Mesenteric fat pad (tissue), 1 donor: Measurements from ENCODE around the gene SARS2. TPM values are rescaled to one million over a fixed set of nuclear protein-coding genes. Genes with fewer than 3 reads are reported as not detected.
"Not testable (repeated sequence)": the region's sequence is repeated elsewhere in the genome, so short reads cannot be mapped to it uniquely, and the experiment has no call there.

Experiments
- DNase-seq: peaks from one replicate; pipeline ENCODE4 v3.0.0-alpha.2; 2020; ENCODE audit warnings: low spot score
- long read RNA-seq: library from polyadenylated mRNA; unstranded; transcript quantifications from one replicate; pipeline ENCODE4 v2.0.0, GENCODE V29; 2020
- total RNA-seq: library from RNA; stranded (reverse); fragmentation: NEBNext Ultra II Directional; extraction: Animal tissue kit (Norgen Biotek cat#: 25700); gene quantifications from one replicate; pipeline ENCODE4 v1.2.1, GENCODE V29; 2021
- donor health status: DM: yes; HTN: yes; CAD: no.

The SARS2 gene, protein sequence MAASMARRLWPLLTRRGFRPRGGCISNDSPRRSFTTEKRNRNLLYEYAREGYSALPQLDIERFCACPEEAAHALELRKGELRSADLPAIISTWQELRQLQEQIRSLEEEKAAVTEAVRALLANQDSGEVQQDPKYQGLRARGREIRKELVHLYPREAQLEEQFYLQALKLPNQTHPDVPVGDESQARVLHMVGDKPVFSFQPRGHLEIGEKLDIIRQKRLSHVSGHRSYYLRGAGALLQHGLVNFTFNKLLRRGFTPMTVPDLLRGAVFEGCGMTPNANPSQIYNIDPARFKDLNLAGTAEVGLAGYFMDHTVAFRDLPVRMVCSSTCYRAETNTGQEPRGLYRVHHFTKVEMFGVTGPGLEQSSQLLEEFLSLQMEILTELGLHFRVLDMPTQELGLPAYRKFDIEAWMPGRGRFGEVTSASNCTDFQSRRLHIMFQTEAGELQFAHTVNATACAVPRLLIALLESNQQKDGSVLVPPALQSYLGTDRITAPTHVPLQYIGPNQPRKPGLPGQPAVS
- 14.0 TPM for total RNA-seq
- long read RNA-seq, transcript SARS2-201 (16 exons, 2,057 nt) = major isoform, 27 of 45 reads
- long read RNA-seq, partial matches to known transcripts = 2 of 45 reads
- long read RNA-seq, other reads (novel, unspliced or antisense) = 14 of 45 reads

DNA sequence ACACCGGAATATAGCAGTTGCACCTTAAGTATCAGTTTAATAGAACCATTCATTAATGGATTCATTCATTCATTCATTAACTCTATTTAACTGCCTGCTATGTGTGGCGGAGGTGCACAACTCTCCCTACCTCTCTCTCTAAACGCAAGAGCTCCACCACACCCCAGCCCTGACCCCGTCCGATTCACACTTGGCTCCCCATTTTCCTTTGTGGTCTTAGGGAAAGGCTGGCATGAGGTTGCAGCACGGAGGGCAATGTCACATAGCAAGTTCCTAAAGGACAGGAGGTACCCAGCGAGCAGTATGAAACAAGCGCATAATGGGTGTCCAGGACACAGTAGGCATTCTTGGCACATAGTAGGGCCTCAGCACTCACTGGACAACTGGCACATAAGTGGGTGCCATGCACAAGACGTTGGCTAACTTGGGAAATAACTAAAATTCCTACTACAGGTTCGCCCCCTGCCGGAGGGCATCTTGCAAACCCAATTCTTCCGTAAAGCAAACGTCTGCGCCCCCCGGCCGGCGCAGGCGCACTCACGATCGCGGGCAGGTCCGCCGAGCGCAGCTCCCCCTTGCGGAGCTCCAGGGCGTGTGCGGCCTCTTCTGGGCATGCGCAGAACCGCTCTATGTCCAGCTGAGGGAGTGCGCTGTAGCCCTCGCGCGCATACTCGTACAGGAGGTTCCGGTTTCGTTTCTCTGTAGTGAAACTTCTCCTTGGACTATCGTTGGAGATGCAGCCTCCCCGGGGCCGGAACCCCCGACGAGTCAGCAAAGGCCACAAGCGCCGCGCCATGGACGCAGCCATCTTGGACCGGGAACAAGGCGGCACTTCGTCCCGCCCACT lies at the start of gene SARS2:
TSS of gene SARS2 (minus strand) at position 835 of the 847 bp plus-strand sequence. CDS start at position 808, 27 bp downstream.
- DNase-seq = peak; percentile 97

DNA sequence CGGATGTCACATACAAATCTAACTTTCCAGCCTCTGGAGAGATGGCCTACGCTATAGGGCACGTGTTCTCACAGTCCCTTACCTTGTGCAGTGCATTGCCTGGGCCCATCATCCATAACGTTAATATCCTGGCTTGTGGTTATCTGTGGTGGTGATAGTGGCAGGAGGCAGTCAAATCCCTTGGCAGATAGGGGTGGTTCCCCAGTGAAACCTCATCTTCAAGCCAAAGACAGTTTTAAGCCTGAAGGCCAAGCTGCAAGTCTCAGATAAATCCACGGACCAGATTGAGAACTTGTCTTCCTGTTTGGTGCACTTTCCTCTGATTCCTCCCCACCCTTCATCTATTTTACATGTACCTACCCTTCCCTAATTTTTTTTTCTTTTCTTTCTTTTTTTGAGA lies 49.2 kb upstream of the SARS2 start:
- no peak for DNase-seq

DNA sequence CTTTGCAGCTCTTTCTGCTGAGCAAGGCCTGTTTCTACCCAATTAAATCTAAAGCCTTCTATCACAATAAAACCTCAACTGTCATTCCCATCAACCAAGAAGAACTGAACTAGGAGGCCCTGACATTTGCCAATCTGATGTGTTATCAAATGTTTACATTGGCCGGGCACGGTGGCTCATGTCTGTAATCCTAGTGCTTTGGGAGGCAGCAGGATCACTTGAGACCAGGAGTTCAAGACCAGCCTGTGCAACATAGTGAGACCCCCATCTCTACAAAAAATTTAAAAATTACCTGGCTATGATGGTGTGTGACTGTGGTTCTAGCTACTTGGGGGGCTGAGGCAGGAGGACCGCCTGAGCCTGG lies 47.7 kb upstream of the SARS2 start:
- DNase-seq = no peak

DNA sequence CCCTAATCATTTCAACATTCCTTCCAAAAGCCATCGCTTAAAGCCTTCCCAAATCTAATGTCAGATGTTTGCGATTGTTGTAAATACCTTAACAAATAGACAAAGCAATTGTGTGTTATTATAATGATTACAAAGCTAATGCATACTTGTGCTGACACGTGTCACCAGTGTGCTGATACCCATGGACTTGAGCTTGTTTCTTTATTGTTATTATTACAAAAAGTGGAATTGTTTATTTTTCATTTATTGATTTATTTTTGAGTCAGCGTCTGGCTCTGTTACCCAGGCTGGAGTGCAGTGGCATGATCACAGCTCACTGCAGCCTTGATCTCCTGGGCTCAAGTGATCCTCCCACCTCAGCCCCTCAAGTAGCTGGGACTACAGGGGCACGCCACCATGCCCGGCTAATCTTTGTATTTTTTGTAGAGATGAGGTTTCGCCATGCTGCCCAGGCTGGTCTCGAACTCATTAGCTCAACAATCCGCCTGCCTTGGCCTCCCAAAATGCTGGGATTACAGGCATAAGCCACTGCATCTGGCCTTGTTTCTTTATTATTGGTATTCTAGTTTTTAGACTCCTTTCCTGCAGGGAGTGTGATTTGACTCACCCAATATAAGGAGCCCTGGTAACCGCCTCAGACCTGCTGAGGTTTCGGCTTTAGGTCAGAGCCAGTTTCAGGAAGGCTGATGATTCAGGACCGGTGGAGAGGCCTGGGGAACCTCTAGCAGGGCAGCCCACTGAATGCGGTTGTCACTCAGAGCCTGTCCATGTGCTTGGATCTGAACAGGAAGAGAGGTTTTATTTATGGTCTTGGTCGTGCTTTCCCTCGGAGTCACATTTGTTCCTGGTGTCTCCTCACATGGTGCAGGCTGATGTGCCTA lies 47.1 kb upstream of the SARS2 start:
- no peak for DNase-seq

DNA sequence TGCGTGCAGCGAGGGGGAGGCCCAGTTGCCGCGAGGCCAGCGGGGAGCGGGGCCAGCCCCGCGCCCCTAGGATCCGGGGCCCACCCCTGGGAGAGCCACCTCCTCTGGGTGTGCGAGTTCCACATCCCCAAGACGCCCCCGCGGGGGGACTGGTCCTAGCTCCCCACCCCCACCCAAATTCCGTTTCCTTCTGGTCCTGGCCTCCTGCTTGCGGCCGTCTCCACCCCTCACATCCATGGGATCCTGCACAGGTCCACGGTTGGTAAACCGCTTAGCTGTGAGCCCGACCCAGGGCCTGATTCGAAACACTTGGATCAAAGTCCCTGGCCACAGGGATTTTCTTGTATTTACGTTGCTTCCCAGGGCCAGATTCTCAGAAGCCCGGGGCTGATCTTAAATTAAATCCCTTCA lies 45.3 kb upstream of the SARS2 start:
- DNase-seq = no peak

DNA sequence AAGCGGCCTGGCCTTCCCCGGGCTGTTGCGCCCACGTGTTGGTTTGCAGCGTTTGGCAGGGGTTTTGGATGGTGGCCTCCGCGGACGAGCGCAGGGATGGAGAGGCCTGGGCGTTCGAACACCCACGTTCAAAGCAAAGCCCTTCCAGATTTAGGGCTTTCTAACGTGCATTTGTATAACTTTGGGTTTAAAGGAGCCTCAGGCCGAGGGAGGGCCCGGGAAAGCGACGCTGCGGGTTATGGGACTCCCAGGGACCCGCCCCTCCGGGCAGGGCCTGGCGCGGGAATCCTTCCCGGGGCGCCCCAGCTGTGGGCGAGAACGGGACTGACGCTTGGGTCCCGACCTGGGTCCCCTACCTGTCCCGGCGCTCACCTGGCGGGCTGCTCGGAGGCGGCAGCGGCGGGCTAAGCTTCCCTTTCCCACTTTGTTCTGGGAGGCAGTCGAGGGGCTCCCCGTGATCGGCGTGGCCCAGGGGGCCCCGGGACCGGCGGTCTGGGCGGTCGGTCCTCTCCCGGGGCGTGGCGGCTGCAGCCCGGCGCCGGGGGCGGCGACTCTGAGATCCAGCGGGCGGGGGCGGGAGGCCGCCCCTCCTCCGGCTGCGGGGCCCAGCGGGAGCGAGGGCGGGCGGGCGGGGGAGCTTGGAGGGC lies 44.8 kb upstream of the SARS2 start, which contains the start of gene FBXO17:
TSS of gene FBXO17 (minus strand) at position 529 of the 647 bp plus-strand sequence. CDS start 25,423 bp downstream, outside the sequence.
- peak; percentile 89 for DNase-seq

DNA sequence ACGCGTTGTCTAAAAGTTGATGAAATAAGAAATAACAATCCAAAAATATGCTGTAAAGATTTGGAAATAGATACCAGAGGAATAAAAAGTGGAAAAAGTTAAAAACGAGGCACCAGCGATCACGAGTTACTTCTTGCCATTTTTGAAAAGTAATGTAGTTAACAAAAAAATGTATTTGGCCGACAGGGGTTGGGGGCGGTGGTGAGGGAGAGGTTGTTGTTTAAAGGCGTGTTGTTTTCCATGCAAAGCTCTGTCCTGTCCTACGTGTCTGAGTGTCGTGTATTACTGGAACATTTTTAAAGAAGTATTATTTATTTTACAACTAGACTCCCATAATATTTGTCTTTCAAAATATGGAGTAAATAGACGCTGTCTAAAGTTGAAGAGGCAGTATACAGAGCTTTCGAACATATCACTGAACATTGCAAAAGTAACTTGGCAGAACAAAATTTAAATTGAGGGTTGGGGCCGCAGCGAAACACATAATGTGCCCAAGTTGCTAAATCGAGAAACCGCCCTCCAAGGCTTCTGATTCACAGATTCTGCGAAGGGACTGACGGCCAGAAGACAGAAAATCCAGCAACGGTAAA lies 44.2 kb upstream of the SARS2 start:
- no peak for DNase-seq

DNA sequence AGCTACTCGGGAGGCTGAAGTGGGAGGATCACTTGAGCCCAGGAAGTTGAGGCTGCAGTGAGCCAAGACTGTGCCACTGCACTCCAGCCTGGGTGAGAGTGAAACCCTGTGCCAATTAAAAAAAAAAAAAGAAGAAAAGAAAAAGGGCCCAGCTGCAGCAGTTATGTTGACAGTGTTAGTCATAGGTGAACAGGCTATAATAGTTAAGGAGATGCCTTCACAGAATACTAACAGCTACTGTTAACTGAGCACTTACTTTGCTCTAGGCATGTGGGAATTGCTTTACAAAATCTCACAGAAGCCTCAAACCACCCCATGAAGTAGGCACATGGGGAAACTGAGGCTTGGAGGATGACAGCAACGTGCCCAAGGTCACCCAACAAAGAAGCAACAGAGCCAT lies 41.1 kb upstream of the SARS2 start:
- no peak for DNase-seq

DNA sequence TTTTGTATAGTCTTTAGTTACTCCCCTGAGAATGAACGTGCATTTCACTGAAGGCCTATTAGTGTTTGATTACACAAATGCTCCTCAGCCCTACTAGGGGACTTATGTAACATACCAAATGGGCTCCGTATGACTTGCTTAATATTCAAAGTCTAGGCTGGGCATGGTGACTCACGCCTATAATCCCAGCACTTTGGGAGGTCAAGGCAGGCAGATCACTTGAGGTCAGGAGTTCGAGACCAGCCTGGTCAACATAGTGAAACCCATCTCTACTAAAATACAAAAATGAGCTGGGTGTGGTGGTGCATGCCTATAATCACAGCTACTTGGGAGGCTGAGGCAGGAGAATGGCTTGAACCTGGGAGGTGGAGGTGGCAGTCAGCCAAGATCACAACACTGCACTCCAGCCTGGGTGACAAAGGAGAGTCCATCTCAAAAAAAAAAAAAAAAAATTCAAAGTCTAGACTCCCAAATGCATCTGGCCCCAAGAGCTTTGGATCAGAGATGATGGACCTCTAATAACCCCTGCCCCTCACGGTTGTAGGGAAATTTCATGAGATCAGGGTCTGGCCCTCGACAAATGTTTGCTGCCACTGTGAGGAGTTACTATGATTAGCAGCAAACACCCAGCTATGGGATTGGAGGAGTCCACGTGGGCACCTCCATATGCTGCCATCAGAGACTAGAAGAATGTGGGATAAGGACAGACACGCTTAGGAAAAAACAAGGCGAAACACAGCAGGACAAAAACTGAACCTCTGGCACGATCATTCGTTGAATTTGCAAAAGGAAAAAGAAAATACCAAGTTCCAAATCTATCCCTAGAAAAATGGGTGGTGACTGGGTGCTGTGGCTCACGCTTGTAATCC lies 40.3 kb upstream of the SARS2 start:
- DNase-seq = no peak

DNA sequence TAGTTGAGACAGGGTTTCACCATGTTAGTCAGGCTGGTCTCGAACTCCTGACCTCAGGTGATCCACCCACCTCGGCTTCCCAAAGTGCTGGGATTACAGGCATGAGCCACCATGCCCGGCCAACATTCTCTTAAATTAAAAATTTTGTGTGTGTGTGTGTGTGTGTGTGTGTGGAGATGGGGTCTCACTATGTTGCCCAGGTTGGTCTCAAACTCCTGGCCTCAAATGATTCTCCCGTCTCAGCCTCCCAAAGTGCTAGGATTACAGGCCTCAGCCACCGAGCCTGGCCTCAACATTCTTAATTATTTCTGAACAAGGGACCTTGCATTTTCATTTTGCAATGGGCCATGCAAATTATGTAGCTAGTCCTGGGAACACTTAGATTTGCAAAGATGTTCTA lies 35.6 kb upstream of the SARS2 start:
- not testable (repeated sequence) for DNase-seq

DNA sequence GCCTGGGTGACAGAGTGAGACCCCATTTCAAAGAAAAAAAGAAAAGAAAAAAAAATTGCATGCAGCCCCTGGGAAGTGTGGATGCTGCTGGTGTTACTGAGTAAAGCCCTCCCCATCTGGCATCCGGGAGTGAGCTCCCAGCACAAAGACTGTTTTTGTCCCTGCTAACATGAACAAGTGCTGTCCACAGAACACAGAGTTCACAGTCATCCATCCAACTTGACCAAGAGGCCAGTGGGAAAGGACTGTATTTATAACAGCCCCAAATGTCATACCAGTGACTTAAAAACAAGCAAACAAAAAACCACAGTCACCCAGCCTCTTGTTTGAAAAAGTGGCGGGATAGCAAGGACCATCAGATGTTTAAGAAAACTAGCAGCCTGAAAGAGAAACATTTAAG lies 34.2 kb upstream of the SARS2 start:
- DNase-seq = no peak

DNA sequence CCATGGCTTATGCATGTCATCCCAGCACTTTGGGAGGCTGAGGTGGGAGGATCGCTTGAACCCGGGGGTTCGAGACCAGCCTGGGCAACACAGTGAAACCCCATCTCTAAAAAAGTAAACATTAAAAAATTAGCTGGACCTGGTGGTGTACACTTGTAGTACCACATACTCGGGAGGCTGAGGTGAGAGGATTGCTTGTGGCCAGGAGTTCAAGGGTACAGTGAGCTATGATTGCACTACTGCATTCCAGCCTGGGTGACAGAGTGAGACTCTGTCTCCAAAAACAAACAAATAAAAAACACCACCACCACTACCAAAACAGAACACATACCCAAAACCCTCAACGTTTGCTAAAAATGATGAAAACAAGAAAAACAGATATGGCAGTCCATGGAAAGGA lies 29.1 kb upstream of the SARS2 start:
- no peak for DNase-seq

DNA sequence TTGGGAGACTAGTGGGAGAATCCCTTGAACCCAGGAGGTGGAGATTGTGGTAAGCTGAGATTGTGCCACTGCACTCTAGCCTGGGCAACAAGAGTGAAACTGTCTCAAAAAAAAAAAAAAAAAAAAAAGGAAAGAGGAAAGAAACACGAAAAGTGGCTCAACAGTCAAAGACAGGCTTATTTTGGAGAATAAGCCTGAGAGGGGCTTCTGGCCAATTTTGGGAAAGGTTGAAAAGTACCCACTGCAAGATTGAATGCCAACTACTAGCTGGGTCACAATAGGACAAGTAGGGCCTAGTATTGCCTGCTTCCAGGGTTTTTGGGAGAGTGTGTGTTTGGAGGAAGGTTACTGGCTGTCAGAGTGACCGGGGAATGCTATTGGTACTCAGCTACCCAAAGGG lies 27.7 kb upstream of the SARS2 start:
- no peak for DNase-seq

DNA sequence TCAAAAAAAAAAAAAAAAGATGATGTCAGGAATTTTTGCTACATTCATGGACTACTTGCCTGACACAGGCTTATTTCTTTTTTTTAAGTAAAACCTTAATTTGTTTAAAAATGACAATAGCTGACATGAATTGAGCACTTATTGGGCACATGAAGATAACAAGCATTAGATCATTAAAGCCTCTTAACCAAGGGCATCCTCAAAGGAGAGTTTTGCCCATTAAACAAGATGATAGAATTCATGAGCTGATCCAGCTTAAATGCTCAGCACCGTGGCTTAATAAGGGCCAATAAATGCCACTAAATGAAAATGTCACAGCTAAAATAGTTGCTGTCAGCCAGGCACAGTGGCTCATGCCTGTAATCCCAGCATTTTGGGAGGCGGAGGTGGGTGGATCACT lies 25.7 kb upstream of the SARS2 start:
- DNase-seq = no peak

DNA sequence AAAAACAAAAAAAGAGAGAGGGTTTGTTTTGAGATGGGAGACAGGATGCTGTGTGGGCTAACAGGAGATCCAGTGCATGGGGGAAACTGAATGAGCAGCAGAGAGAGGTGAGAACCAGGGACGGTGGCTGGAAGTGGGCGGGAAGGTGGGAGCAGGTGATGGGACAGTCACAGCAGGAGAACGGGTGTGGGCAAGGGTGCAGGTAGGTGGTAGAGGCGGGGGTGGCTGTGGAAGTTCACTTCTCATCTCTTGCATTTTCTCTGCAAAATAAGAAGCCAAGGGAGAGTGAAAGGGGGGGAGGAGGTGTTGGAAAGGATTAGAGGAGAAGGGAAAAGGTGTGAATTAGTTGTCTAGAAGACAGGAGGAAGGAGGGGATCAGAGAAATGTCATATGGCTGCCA lies 23.1 kb upstream of the SARS2 start:
- no peak for DNase-seq

DNA sequence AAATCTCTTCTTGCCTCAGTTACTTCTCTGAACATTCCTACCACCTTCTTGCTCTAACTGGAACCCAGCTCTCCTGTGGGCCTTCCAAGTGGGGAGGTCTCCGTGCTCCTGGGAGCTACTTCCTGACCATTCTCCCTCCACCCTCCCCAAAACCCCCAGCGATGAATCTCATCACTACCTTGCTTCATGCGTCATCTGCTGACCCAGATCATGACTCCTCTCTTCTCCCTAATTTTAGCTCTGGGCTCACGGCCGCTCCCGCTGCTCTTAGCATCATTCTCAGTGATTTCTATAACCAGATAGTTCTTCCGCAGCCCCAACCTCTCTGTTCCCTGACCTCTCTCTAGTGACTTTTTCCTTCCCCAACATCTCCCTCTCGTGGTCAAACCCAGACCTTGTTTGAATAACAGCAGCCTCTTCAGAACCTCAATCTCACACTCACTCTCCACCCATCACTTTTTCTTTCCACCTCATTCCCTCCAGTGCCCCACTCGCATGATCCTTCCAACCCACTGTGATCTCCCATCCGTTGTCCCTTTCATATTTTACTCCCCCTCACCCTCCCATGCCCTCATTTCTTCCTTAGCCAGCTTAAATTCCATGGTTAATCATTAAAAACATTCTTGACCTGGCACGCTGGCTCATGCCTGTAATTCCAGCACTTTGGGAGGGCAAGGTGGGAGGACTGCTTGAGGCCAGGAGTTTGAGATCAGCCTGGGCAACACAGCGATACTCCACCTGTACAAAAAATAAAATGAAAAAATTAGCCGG lies 22.0 kb upstream of the SARS2 start:
- no peak for DNase-seq

DNA sequence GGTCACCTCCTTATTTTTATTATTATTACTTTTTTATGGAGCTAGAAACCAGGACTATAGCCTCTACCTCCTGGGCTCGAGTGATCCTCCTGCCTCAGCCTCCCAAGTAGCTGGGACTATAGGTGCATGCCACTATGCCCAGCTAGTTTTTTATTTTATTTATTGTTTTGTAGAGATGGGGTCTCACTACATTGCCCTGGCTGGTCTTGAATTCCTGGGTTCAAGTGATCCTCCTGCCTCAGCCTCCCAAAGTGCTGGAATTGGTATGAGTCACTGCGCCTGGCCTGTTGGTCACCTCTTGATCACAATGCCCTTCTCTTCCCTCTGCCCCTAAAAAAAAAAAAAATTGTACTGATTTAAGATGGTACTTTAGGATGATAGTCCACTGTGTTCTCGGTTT lies 20.6 kb upstream of the SARS2 start:
- no peak for DNase-seq
